GM15510 (cell line): ENCODE data around the gene THSD4.

Source experiments
- POLR2A ChIP-seq: IDR thresholded peaks from 3 replicates; pipeline ENCODE4 v1.6.1; 2011; ENCODE audit warnings: borderline replicate concordance; ENCODE audit not compliant: insufficient read length; ENCODE audit errors: extremely low read depth

THSD4 gene

GRCh38 chr15:71780115-71780976, 665.1 kb downstream of the THSD4 start:
- TF ChIP-seq POLR2A, result no peak

DNA sequence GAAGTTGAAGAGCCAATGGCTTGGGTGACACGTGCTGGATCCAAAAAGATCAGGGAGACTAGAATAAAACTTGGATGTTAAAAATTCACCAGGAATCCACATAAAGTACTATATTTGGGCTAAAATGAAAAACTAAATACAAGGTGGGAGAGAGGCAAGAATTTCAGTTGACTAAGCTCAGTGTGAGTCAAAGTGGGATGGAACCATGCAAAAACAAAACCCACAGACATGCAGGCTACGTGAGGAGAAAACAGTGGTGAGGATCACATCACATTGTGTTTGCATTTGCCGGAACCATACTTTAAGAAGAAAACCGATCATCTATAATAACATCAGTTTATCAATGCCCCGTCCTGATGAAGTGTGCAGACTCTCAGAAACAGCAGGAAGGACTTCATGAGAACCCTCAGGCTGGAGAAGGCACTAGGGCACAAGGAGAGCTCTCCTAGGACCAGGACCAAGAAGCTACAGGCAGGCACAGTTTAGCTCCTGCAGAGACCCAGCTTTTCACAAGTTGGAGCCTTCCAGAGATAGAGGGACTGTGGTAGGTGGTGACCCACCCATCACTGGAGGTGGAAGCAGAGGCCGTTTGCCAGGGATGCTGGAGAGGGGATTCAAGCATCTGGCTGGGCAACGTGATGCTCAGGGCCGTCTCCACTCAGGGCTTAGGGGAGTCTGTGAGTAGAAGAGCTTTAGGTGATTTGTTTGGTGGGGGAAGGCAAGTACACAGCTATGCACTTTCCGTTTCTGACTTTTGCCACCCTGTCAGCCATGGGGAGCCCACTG, 666.1 kb downstream of the THSD4 start:
- no peak for TF ChIP-seq POLR2A

DNA sequence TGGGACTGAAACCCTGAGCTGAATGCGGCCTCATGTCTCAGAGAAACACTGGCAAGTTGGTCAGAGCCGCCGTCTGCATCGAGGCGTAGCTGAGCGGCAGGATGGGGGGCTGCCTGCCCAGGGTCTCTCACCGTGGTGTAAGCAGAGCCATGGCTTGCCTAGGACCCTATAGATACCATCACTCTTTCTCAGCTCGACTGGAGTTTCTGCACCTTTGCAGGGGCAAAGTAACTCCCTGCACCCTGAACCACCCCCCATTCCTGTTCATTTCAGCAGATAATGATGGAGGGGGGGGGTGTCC, 666.6 kb downstream of the THSD4 start:
- no peak for TF ChIP-seq POLR2A

DNA sequence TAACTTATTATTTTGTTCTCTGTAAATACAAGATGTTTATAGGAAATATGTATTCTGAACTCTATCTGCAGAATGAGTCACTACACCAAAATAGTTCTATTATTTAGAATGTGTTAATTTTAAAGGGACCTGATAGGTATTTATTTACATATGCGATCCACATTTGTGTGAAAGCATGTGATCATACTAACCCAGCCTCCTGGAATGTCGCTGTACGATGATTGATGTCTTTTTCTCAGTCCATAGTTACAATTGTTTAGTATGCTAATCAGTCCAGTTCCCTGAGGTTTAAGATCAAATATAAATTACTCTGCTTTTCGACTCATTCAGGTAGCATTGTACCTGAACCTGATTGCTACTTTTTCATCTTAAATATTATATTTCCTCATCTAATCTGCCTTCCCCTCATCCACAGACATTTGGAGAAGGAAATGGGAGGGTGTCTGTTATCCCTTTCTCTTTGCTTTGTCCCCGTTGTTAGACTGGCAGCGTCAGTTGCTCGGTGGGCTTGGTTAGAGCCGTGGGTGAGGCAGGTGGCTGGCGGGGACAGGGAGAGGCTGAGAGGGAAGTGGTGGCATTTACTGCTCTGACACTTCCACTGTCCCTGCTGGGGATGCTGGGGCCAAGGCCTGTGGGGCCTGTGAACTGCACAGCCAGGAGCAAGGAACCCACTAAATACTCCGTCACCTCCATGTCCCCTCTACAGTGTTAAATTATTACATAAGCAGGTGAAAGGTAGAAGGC, 667.3 kb downstream of the THSD4 start:
- no peak for TF ChIP-seq POLR2A

DNA sequence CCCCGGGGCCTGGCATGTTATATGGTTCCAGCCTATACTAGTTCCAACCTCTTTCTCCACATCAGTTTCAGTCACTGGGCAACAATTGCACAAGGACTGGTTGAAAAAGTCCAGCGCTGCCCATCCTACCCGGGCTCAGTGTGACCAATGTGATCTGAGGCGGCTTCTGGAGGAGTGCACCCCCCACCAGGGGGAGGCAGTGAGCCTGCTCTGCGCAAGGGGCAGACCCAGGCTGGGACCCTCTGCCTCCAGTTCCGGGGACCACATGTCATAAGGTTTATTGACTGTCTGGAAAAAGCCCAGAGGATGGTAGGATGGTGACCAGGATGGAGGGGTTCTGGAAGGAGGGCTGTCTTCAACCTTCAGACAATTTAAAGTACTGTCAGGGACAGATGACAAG, 669.4 kb downstream of the THSD4 start:
- TF ChIP-seq POLR2A, result no peak

- no peak for TF ChIP-seq POLR2A
These were observed 670.7 kb downstream of the THSD4 start for GRCh38 chr15:71785996-71786395.

DNA sequence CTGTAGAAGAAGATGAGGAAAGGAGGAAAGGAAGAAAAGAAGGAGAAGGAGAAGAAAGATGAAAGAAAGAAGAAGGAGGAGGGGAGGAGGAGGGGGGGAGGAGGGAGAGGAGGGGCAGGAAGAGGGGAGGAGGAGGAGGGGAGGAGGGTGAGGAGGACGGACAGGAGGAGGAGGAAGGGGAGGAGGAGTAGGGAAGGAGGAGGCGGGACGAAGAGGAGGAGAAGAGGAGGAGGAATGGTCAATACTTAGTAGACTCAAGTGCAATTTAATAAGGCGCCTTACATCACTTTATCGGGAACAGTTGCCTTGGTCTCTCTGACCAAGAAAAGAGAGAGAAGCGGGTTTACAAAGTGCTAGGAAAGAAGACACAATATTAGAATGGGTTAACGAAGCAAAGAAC, 671.4 kb downstream of the THSD4 start:
- TF ChIP-seq POLR2A, result no peak

DNA sequence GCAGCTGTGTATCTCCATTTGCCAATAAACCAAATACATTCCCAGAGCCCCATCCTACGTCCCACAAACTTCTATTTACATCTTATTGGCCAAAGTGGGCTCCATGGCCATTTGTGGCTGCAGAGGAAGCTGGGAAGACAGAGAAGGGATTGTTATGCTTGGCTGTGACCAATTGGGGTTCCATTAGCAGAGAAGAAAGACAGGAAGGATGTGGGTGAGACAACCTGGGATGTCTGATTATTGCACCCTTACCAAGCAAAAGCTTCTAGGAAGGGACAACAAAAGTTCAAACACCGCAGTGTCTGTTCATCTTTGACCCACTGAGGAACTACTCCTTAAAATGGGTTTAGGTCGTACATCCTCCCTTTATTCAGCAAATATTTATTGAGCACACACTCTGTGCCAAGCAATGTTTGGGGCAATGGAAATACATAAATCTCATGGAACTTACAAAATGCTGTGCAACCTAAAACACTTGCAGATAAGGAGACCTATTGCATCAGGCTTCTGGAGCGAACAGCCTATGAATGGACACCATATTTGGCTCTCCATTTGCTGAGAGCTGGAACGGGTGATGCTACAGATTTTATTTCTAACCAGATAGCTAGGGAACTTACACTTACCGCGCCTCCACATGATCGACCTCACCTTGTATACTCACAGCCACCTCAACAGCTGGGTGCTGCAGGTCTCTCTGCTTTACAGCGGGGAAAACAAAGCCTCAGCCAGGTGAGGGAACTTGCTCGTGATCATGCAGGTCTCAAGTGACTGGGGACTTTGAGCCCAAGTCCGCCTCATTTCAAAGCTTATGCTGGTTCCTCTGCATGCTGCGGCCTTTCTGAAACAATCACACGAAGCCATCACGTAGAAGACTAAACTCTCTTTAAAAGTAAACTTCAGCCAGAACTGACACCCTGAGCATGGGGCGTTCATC, 673.6 kb downstream of the THSD4 start:
- TF ChIP-seq POLR2A, result no peak

DNA sequence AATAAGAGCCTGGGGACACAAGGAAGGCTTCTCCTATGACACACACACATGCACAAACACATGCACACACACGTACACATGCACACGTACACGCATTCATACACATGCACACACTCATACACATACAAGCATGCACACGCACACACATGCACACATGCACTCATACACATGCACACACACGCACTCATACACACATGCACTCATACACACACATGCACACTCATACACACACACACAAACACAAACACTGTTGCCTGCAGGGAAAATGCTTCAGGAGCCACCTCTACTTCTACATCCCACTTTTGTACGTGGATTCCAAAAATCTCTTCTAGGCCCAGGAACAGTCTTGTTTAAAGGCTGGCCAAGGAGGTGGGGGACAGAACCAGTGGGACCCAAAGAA, 674.3 kb downstream of the THSD4 start:
- no peak for TF ChIP-seq POLR2A

DNA sequence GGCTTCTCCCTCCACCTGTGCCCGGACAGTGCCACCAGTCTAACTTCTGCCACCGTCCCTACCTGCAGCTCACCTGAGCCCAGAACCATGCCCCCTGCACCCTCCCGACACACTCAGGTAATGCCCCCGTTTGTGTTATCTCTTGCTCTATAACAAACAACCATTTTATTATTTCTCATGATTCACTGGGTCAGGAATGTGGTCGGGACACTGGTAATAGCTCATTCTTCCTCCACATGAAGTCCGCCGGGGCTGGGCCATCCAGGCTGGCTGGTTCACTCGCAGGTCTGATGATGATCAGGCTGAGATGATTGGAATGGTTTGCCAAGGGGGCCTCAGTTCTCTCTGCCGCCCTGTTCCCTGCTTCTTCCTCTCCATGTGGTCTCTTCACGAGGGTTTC, 674.8 kb downstream of the THSD4 start:
- TF ChIP-seq POLR2A, result no peak

GRCh38 chr15:71791975-71792374, 676.7 kb downstream of the THSD4 start:
- TF ChIP-seq POLR2A, result no peak

DNA sequence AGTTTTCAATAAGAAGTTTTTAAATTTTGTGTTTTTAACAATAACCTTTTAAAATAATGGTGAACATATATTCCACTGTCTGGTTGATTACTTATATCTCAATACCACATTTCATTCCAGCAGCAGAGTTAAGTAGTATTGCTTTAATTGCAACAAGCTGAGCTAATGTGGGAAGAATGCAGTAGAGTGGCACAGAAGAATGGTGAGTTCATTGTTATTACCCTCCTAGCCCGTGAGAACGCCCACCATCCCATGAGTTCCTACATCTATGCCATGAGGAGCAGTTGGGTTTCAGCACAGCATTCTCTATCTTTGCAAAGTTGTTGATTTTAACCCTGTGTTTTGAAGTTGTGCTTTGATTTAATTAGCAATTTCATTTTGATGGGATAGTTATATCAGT, 677.2 kb downstream of the THSD4 start:
- no peak for TF ChIP-seq POLR2A

- TF ChIP-seq POLR2A, result no peak
These were observed 683.4 kb downstream of the THSD4 start for GRCh38 chr15:71798641-71799040.

GRCh38 chr15:71800190-71800589, 684.9 kb downstream of the THSD4 start:
- no peak for TF ChIP-seq POLR2A
